Suprapubic skin (tissue), 4 donors: ENCODE data around the gene RDX. TPM values are rescaled to one million over a fixed set of nuclear protein-coding genes. Genes with fewer than 3 reads are reported as not detected.
"Not testable (repeated sequence)": the region's sequence is repeated elsewhere in the genome, so short reads cannot be mapped to it uniquely, and the experiment has no call there.

Source experiments
- DNase-seq, 2 donors: peaks; one replicate each; pipeline ENCODE4 v3.0.0-alpha.2; 2019; ENCODE audit warnings: low spot score in 2 of 2
- H3K27ac ChIP-seq: fragments of 200-600 bp; sonication (generic); one replicate; pipeline ENCODE4 v1.5.1; 2019
- H3K27me3 ChIP-seq: fragments of 200-600 bp; sonication (generic); one replicate; pipeline ENCODE4 v1.5.1; 2019
- H3K36me3 ChIP-seq: fragments of 200-600 bp; sonication (generic); one replicate; pipeline ENCODE4 v1.5.1; 2019
- H3K4me1 ChIP-seq: fragments of 200-600 bp; sonication (generic); one replicate; pipeline ENCODE4 v1.5.1; 2019
- H3K4me3 ChIP-seq: fragments of 200-600 bp; sonication (generic); one replicate; pipeline ENCODE4 v1.5.1; 2019; ENCODE audit warnings: mild to moderate bottlenecking
- H3K9me3 ChIP-seq: fragments of 200-600 bp; sonication (generic); one replicate; pipeline ENCODE4 v1.5.1; 2019
- CTCF ChIP-seq, 2 donors: fragments of 200-600 bp in 1 of 2; fragments of 450-650 bp in 1 of 2; sonication (generic) in 1 of 2; IDR thresholded peaks; one replicate each; pipeline ENCODE4 v1.5.1; 2016 to 2019; ENCODE audit warnings: antibody characterized with exemption in 2 of 2, mild to moderate bottlenecking in 1 of 2, moderate library complexity in 1 of 2
- EP300 ChIP-seq: sonication (generic); formaldehyde crosslinking; IDR thresholded peaks from one replicate; pipeline ENCODE4 v1.6.1; 2017; ENCODE audit warnings: antibody characterized with exemption
- POLR2A ChIP-seq, 2 donors: fragments of 450-650 bp; IDR thresholded peaks; one replicate each; pipeline ENCODE4 v1.6.1; 2017; ENCODE audit warnings: antibody characterized with exemption in 2 of 2, mild to moderate bottlenecking in 2 of 2, moderate library complexity in 2 of 2
- POLR2AphosphoS5 ChIP-seq, 3 donors: sonication (generic); formaldehyde crosslinking; IDR thresholded peaks; one replicate each; pipeline ENCODE4 v1.6.1; 2017; ENCODE audit warnings: antibody characterized with exemption in 3 of 3
- WGBS: methylation state at CpG from one replicate; pipeline ENCODE4 v1.1.5; 2018; 5-methylcytosine and 5-hydroxymethylcytosine counted together
- total RNA-seq, 4 donors: library from RNA; depleted of rRNA; stranded (reverse); fragments of >200 nt; gene quantifications; one replicate each; pipeline ENCODE4 v1.1.0, GENCODE V29; 2016

RDX gene
- total RNA-seq, 4 donors from 2014 or later, result 24.8 to 46.4 (median 38.3) TPM

- Histone ChIP-seq H3K4me1 (peaks cover 20% of the 10 kb centered on the region), H3K27ac (no peak overlapping the region), H3K27me3 (no peaks in the 10 kb centered on the region), H3K4me3 (no peak overlapping the region), H3K9me3 (no peaks in the 10 kb centered on the region), H3K36me3 (no peaks in the 10 kb centered on the region)
- no peak for DNase-seq
- WGBS, result 67% methylated on average over 4 of the region's 4 CpGs
- no peak for TF ChIP-seq POLR2AphosphoS5 (IDR thresholded peaks at IDR 0.05)
- no peak for TF ChIP-seq CTCF (IDR thresholded peaks at IDR 0.05)
- TF ChIP-seq POLR2A (IDR thresholded peaks at IDR 0.05), result no peak
- no peak for TF ChIP-seq EP300
Observed at GRCh38 chr11:110286298-110287040, 9.9 kb downstream of the RDX start.

GRCh38 chr11:110283862-110284261, 12.6 kb downstream of the RDX start:
- Histone ChIP-seq H3K4me1 (peaks cover 20% of the 10 kb centered on the region), H3K36me3 (peaks cover under 1% of the 10 kb centered on the region), H3K9me3 (no peaks in the 10 kb centered on the region), H3K27ac (no peak overlapping the region), H3K27me3 (no peaks in the 10 kb centered on the region), H3K4me3 (no peak overlapping the region)
- 86% methylated on average over 4 of the region's 4 CpGs for WGBS
- DNase-seq, result no peak
- TF ChIP-seq POLR2A (IDR thresholded peaks at IDR 0.05) (no peak), POLR2AphosphoS5 (IDR thresholded peaks at IDR 0.05) (no peak), EP300 (no peak), CTCF (IDR thresholded peaks at IDR 0.05) (no peak)

GRCh38 chr11:110280595-110280994, 15.8 kb downstream of the RDX start:
- not testable (repeated sequence) for H3K27ac ChIP-seq, H3K4me3 ChIP-seq, H3K9me3 ChIP-seq, DNase-seq, H3K4me1 ChIP-seq, H3K27me3 ChIP-seq
- peaks cover 17% of the 10 kb centered on the region for H3K36me3 ChIP-seq
- WGBS, result 93% methylated on average over 4 of the region's 4 CpGs

GRCh38 chr11:110279881-110280280, 16.5 kb downstream of the RDX start:
- no peak for DNase-seq
- TF ChIP-seq CTCF (IDR thresholded peaks at IDR 0.05) (no peak), EP300 (no peak), POLR2A (IDR thresholded peaks at IDR 0.05) (no peak)
- no peak overlapping the region for H3K4me3 ChIP-seq
- no peaks in the 10 kb centered on the region for H3K4me1 ChIP-seq
- H3K27me3 ChIP-seq, result no peaks in the 10 kb centered on the region
- H3K36me3 ChIP-seq, result peaks cover 17% of the 10 kb centered on the region
- H3K9me3 ChIP-seq, result no peaks in the 10 kb centered on the region
- no peak overlapping the region for H3K27ac ChIP-seq

- no peak for TF ChIP-seq POLR2AphosphoS5 (IDR thresholded peaks at IDR 0.05)
- TF ChIP-seq EP300, result no peak
- Histone ChIP-seq H3K9me3 (no peaks in the 10 kb centered on the region), H3K36me3 (peaks cover 41% of the 10 kb centered on the region), H3K4me3 (no peak overlapping the region), H3K27me3 (no peaks in the 10 kb centered on the region), H3K27ac (no peak overlapping the region), H3K4me1 (peaks cover 6% of the 10 kb centered on the region)
- WGBS, result 84% methylated on average over 2 of the region's 2 CpGs
- DNase-seq, result no peak
Observed at GRCh38 chr11:110272919-110273318, 23.5 kb downstream of the RDX start.

- Histone ChIP-seq H3K27ac (no peak overlapping the region), H3K4me3 (no peak overlapping the region), H3K27me3 (no peaks in the 10 kb centered on the region), H3K36me3 (peaks cover 42% of the 10 kb centered on the region), H3K9me3 (no peaks in the 10 kb centered on the region), H3K4me1 (peaks cover 6% of the 10 kb centered on the region)
- DNase-seq, result no peak
- 97% methylated on average over 7 of the region's 7 CpGs for WGBS
- TF ChIP-seq CTCF (IDR thresholded peaks at IDR 0.05), result no peak
- no peak for TF ChIP-seq POLR2AphosphoS5 (IDR thresholded peaks at IDR 0.05)
- no peak for TF ChIP-seq POLR2A (IDR thresholded peaks at IDR 0.05)
- TF ChIP-seq EP300, result no peak
Observed at GRCh38 chr11:110269996-110270395, 26.4 kb downstream of the RDX start.
